Endodermal cell (in vitro differentiated cells): ENCODE results near the gene MACROD2. TPM values are rescaled to one million over a fixed set of nuclear protein-coding genes. Genes with fewer than 3 reads are reported as not detected.

Experiments
- DNase-seq: peaks from one replicate; pipeline ENCODE4 v3.0.0-alpha.2; 2017
- H3K27ac ChIP-seq: 2 replicates; pipeline ENCODE4 v1.5.1; 2013; ENCODE audit warnings: mild to moderate bottlenecking, low read depth, low read length, moderate library complexity
- H3K27me3 ChIP-seq: 2 replicates; pipeline ENCODE4 v1.6.1; 2013; ENCODE audit warnings: mild to moderate bottlenecking, low read length, moderate library complexity; ENCODE audit not compliant: insufficient read depth, control insufficient read depth, poor library complexity, severe bottlenecking
- H3K36me3 ChIP-seq: 2 replicates; pipeline ENCODE4 v1.7.0; 2013; ENCODE audit warnings: mild to moderate bottlenecking, low read length, moderate library complexity; ENCODE audit not compliant: control insufficient read depth, insufficient read depth
- H3K4me1 ChIP-seq: one replicate; pipeline ENCODE4 v1.7.0; 2013; ENCODE audit warnings: low read length; ENCODE audit not compliant: control insufficient read depth, insufficient read depth
- H3K4me3 ChIP-seq: 2 replicates; pipeline ENCODE4 v1.5.1; 2013; ENCODE audit warnings: mild to moderate bottlenecking, low read length, moderate library complexity
- H3K9ac ChIP-seq: 2 replicates; pipeline ENCODE4 v1.6.1; 2013; ENCODE audit warnings: mild to moderate bottlenecking, low read length, moderate library complexity; ENCODE audit not compliant: poor library complexity, severe bottlenecking; ENCODE audit errors: extremely low read depth
- H3K9me3 ChIP-seq: 2 replicates; pipeline ENCODE4 v1.6.1; 2013; ENCODE audit warnings: mild to moderate bottlenecking, low read length, moderate library complexity; ENCODE audit not compliant: control insufficient read depth
- H3K27ac Mint-ChIP-seq: 2 replicates; pipeline ENCODE4 v1.8.0; 2020; ENCODE audit warnings: mixed read lengths
- H3K27me3 Mint-ChIP-seq: 2 replicates; pipeline ENCODE4 v1.8.0; 2021; ENCODE audit warnings: mild to moderate bottlenecking, mixed read lengths; ENCODE audit not compliant: insufficient read depth
- H3K36me3 Mint-ChIP-seq: 2 replicates; pipeline ENCODE4 v1.8.0; 2020; ENCODE audit warnings: low read depth, mixed read lengths
- H3K4me1 Mint-ChIP-seq: 2 replicates; pipeline ENCODE4 v1.8.0; 2020; ENCODE audit warnings: mixed read lengths
- H3K4me3 Mint-ChIP-seq: 2 replicates; pipeline ENCODE4 v1.8.0; 2020; ENCODE audit warnings: mild to moderate bottlenecking, moderate library complexity, mixed read lengths
- H3K9me3 Mint-ChIP-seq: 2 replicates; pipeline ENCODE4 v1.8.0; 2020; ENCODE audit warnings: mild to moderate bottlenecking, mixed read lengths
- WGBS, 2 experiments: methylation state at CpG; one replicate each; pipeline versions ENCODE4 v1.1.5 to v1.1.7; 2013; ENCODE audit warnings: missing lambda C conversion rate in 2 of 2, mixed read lengths in 1 of 2; ENCODE audit not compliant: insufficient coverage in 1 of 2, insufficient read length in 1 of 2; 5-methylcytosine and 5-hydroxymethylcytosine counted together
- total RNA-seq, 2 donors: library from RNA; stranded (reverse); fragmentation: NEBNext Ultra II Directional in 1 of 2; extraction: Animal tissue kit (Norgen Biotek cat#: 25700) in 1 of 2; gene quantifications; 2 replicates in 1 of 2; 3 replicates in 1 of 2; pipeline ENCODE4 v1.2.1, GENCODE V29; 2021
- TF ChIP-seq, protein P1 (sequence below): fragments of 200-600 bp; sonication (generic); conservative IDR thresholded peaks from 2 replicates; pipeline ENCODE4 v1.5.0; 2021; ENCODE audit warnings: antibody characterized with exemption, mild to moderate bottlenecking

MACROD2 gene
- total RNA-seq, 2 donors from 2014 or later, result 2.3 to 4.8 TPM

DNA sequence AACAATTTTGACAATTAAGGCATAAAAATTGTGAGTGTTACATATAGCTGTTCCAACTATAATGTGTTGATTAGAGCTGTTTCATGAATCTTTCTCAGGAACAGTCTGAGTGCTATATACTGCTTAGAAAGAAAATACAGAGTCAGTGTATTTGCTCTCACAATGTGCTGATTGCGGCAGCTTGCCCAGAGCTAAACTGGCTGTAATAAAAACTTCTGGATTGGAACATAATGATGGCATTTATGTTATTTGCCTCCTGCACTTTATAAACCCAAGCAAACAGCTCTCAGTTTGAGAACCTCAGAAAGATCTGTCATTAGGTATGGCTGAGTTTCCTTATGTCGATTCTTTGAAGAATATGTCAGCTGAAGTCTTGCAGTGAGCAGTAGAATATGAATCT is 312.6 kb downstream of the MACROD2 start:
- H3K9me3 Mint-ChIP-seq, result no peaks in the 10 kb centered on the region
- Histone ChIP-seq H3K4me1 (no peaks in the 10 kb centered on the region), H3K27ac (no peak overlapping the region), H3K9ac (no peak overlapping the region), H3K4me3 (no peak overlapping the region), H3K36me3 (no peaks in the 10 kb centered on the region), H3K9me3 (no peaks in the 10 kb centered on the region), H3K27me3 (no peaks in the 10 kb centered on the region)
- TF ChIP-seq, protein P1, sequence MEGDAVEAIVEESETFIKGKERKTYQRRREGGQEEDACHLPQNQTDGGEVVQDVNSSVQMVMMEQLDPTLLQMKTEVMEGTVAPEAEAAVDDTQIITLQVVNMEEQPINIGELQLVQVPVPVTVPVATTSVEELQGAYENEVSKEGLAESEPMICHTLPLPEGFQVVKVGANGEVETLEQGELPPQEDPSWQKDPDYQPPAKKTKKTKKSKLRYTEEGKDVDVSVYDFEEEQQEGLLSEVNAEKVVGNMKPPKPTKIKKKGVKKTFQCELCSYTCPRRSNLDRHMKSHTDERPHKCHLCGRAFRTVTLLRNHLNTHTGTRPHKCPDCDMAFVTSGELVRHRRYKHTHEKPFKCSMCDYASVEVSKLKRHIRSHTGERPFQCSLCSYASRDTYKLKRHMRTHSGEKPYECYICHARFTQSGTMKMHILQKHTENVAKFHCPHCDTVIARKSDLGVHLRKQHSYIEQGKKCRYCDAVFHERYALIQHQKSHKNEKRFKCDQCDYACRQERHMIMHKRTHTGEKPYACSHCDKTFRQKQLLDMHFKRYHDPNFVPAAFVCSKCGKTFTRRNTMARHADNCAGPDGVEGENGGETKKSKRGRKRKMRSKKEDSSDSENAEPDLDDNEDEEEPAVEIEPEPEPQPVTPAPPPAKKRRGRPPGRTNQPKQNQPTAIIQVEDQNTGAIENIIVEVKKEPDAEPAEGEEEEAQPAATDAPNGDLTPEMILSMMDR, result no peak
- no peak overlapping the region for H3K4me3 Mint-ChIP-seq
- WGBS, 2 experiments, result 84 to 100% methylated on average over 1 to 2 of the region's 2 CpGs
- no peaks in the 10 kb centered on the region for H3K36me3 Mint-ChIP-seq
- no peak for DNase-seq
- H3K27ac Mint-ChIP-seq, result no peak overlapping the region
- no peaks in the 10 kb centered on the region for H3K27me3 Mint-ChIP-seq
- peaks cover 9% of the 10 kb centered on the region for H3K4me1 Mint-ChIP-seq

- H3K4me3 Mint-ChIP-seq, result no peak overlapping the region
- peaks cover 4% of the 10 kb centered on the region for H3K4me1 ChIP-seq
- H3K27me3 ChIP-seq, result no peaks in the 10 kb centered on the region
- no peak overlapping the region for H3K4me3 ChIP-seq
- DNase-seq, result no peak
- 85 to 98% methylated on average over 2 to 4 of the region's 5 CpGs for WGBS, 2 experiments
- H3K9me3 Mint-ChIP-seq, result no peaks in the 10 kb centered on the region
- no peaks in the 10 kb centered on the region for H3K9me3 ChIP-seq
- H3K27ac ChIP-seq, result no peak overlapping the region
- no peaks in the 10 kb centered on the region for H3K36me3 Mint-ChIP-seq
- peaks cover 21% of the 10 kb centered on the region for H3K4me1 Mint-ChIP-seq
- no peaks in the 10 kb centered on the region for H3K36me3 ChIP-seq
- H3K27me3 Mint-ChIP-seq, result no peaks in the 10 kb centered on the region
- H3K9ac ChIP-seq, result no peak overlapping the region
- no peak overlapping the region for H3K27ac Mint-ChIP-seq
- TF ChIP-seq, protein P1, result no peak
Observed at GRCh38 chr20:14310977-14311627, 315.8 kb downstream of the MACROD2 start.

DNA sequence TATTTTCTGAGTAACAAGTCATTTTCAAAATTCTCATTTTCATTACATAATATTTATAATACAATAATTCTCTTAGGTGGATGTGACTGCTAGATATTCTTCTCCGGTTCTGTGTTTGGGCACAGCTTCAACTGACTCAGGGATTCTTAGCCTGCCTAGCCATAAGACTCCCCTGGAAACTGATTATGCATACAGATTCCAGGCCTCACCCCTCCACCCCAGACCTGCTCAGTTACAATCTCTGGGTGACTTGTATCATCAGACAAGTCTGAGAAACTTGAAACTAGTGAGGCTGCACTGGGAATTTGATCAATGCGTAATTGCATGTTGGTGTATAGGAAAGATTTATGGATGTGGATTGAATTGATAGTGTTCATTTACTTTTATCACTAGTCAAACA is 316.7 kb downstream of the MACROD2 start:
- peak; percentile 50 for DNase-seq
- 100% methylated on average over 2 of the region's 2 CpGs; no CpG with 5 or more reads in 1 of the 2 experiments for WGBS, 2 experiments
- H3K4me3 Mint-ChIP-seq, result no peak overlapping the region
- TF ChIP-seq, protein P1, result no peak
- no peaks in the 10 kb centered on the region for H3K27me3 Mint-ChIP-seq
- peaks cover 21% of the 10 kb centered on the region for H3K4me1 Mint-ChIP-seq
- Histone ChIP-seq H3K27me3 (no peaks in the 10 kb centered on the region), H3K4me1 (peaks cover 4% of the 10 kb centered on the region), H3K9me3 (no peaks in the 10 kb centered on the region), H3K4me3 (no peak overlapping the region), H3K27ac (no peak overlapping the region), H3K36me3 (no peaks in the 10 kb centered on the region), H3K9ac (no peak overlapping the region)
- no peaks in the 10 kb centered on the region for H3K36me3 Mint-ChIP-seq
- no peaks in the 10 kb centered on the region for H3K9me3 Mint-ChIP-seq
- H3K27ac Mint-ChIP-seq, result no peak overlapping the region
